Caco-2 (cell line): ENCODE data around the gene JTB. TPM values are rescaled to one million over a fixed set of nuclear protein-coding genes. Genes with fewer than 3 reads are reported as not detected.
A peak's percentile ranks its signal among the peaks of the same experiment; 100 is the strongest.

Experiments used
- BruUV-seq: library from RNA; stranded (reverse); fragments of 400-500 nt; replicated peaks from 2 replicates; lab custom pipeline; 2021; lab: Mats Ljungman, UMichigan
- CTCF ChIA-PET: fragments of 300-600 bp; sonication (Branson Sonifier 250); formaldehyde crosslinking; loops from one replicate; lab custom pipeline; 2022; ENCODE audit warnings: antibody characterized with exemption; lab: Charles Lee
- POLR2A ChIA-PET: fragments of 300-600 bp; sonication (Branson Sonifier 250); formaldehyde crosslinking; loops from one replicate; lab custom pipeline; 2022; ENCODE audit warnings: antibody characterized with exemption; lab: Charles Lee
- DNase-seq, 2 experiments: peaks; one replicate each; pipeline versions ENCODE4 v3.0.0 to v3.0.0-alpha.2; 2020 to 2022
- H3K27me3 ChIP-seq: replicated peaks from 2 replicates; pipeline ENCODE4 v1.6.0; 2011; ENCODE audit warnings: low read length; ENCODE audit not compliant: control insufficient read depth, insufficient read depth
- H3K36me3 ChIP-seq: 2 replicates; pipeline ENCODE4 v1.5.1; 2011; ENCODE audit warnings: low read length; ENCODE audit not compliant: control insufficient read depth, insufficient read depth
- H3K4me1 ChIP-seq: fragments of 250-450 bp; sonication (Bioruptor Pico); 2 replicates; pipeline ENCODE4 v1.5.1; 2020; ENCODE audit warnings: mild to moderate bottlenecking
- H3K4me3 ChIP-seq: 2 replicates; pipeline ENCODE4 v1.5.1; 2011; ENCODE audit warnings: low read depth, mild to moderate bottlenecking, control low read depth, low read length
- H3K9me3 ChIP-seq: fragments of 250-450 bp; sonication (Bioruptor Pico); 2 replicates; pipeline ENCODE4 v1.5.1; 2020; ENCODE audit warnings: mild to moderate bottlenecking, moderate library complexity
- H3K27ac Mint-ChIP-seq: one replicate; pipeline ENCODE4 v1.8.0; 2022; ENCODE audit warnings: mixed read lengths; ENCODE audit not compliant: unreplicated experiment
- H3K27me3 Mint-ChIP-seq: one replicate; pipeline ENCODE4 v1.8.0; 2022; ENCODE audit warnings: mixed read lengths; ENCODE audit not compliant: insufficient read depth, unreplicated experiment
- H3K36me3 Mint-ChIP-seq: one replicate; pipeline ENCODE4 v1.8.0; 2022; ENCODE audit warnings: mild to moderate bottlenecking, mixed read lengths; ENCODE audit not compliant: insufficient read depth, unreplicated experiment
- H3K4me1 Mint-ChIP-seq: one replicate; pipeline ENCODE4 v1.8.0; 2022; ENCODE audit warnings: low read depth, mixed read lengths; ENCODE audit not compliant: unreplicated experiment
- H3K4me3 Mint-ChIP-seq: one replicate; pipeline ENCODE4 v1.8.0; 2022; ENCODE audit warnings: mild to moderate bottlenecking, moderate library complexity, mixed read lengths; ENCODE audit not compliant: unreplicated experiment
- H3K9me3 Mint-ChIP-seq: one replicate; pipeline ENCODE4 v1.8.0; 2022; ENCODE audit warnings: mixed read lengths; ENCODE audit not compliant: unreplicated experiment
- intact Hi-C: fragments of 100-400 bp; cut with micrococcal nuclease; formaldehyde crosslinking; loops from one replicate; pipeline ENCODE4 v1.10.0; 2022; ENCODE audit not compliant: unreplicated experiment
- total RNA-seq: library from RNA; stranded (reverse); gene quantifications from 2 replicates; pipeline ENCODE4 v1.2.3, GENCODE V29; 2022
- TF ChIP-seq, protein P1 (sequence below), 2 experiments: fragments of 200-600 bp in 1 of 2; IDR thresholded peaks; 1 replicate in 1 of 2; 2 replicates in 1 of 2; pipeline versions ENCODE4 v1.5.1 to v1.8.0; 2011 to 2022; ENCODE audit warnings: antibody characterized with exemption in 1 of 2, control low read depth in 1 of 2, inconsistent platforms in 1 of 2, low read depth in 1 of 2, low read length in 1 of 2, mild to moderate bottlenecking in 1 of 2, moderate library complexity in 1 of 2; ENCODE audit not compliant: insufficient read depth in 1 of 2, severe bottlenecking in 1 of 2, unreplicated experiment in 1 of 2

The JTB gene
- total RNA-seq, 1 experiment from 2014 or later = 123 TPM

DNA sequence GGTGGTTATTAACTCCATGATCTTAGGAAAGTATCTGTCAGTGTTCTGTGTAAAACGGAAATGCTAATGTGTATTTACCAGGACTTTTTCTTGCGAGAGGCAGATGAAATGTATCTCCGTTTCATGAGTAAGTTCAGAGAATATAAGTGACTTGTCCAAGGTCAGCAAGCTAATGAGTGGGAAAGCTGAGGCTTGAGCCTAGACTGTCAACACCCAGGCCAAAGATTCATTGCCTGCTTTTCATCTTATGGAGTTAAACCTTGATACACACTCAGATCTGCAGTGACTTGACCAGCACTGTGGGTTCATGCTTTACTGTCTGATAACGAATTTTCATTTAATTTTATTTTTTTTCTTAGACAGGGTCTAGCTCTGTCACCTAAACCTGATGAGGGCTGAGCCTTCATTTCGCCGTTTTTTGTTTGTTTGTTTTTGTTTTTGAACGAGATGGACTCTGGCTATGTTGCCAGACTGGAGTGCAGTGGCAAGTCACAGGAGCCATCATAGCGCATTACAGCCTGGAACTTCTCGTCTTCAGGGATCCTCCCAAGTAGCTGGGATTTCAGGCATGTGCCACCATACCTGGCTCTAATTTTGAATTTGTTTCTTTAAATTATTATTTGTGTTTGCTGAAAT, 918 bp upstream of the JTB start:
- TF ChIP-seq, protein P1, sequence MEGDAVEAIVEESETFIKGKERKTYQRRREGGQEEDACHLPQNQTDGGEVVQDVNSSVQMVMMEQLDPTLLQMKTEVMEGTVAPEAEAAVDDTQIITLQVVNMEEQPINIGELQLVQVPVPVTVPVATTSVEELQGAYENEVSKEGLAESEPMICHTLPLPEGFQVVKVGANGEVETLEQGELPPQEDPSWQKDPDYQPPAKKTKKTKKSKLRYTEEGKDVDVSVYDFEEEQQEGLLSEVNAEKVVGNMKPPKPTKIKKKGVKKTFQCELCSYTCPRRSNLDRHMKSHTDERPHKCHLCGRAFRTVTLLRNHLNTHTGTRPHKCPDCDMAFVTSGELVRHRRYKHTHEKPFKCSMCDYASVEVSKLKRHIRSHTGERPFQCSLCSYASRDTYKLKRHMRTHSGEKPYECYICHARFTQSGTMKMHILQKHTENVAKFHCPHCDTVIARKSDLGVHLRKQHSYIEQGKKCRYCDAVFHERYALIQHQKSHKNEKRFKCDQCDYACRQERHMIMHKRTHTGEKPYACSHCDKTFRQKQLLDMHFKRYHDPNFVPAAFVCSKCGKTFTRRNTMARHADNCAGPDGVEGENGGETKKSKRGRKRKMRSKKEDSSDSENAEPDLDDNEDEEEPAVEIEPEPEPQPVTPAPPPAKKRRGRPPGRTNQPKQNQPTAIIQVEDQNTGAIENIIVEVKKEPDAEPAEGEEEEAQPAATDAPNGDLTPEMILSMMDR (IDR thresholded peaks at IDR 0.05; ENCODE audit: insufficient read depth in 1 of 2, low read depth in 1 of 2, low read length in 1 of 2, severe bottlenecking in 1 of 2, unreplicated experiment in 1 of 2) = no peak
- peak overlapping the region; percentile 95 for H3K4me3 Mint-ChIP-seq
- no peaks in the 10 kb centered on the region for H3K27me3 Mint-ChIP-seq
- Histone ChIP-seq H3K27me3 (no peaks in the 10 kb centered on the region), H3K9me3 (no peaks in the 10 kb centered on the region), H3K4me3 (peak overlapping the region; percentile 84), H3K36me3 (no peaks in the 10 kb centered on the region; the same call in 1 of the 2 replicates), H3K4me1 (peaks cover 8% of the 10 kb centered on the region)
- no TSS peak for BruUV-seq
- ChIA-PET POLR2A (interaction anchor here (0.6 to 4.0 kb wide), 7 partner anchors 8 to 345 kb away, joined by 3 to 105 read pairs (median 7); partner anchors contain the start of genes CHTOP, CREB3L4, CRTC2 and RAB13), CTCF (interaction anchor here (0.8 to 2.5 kb wide), 6 partner anchors 9 to 402 kb away, joined by 3 to 13 read pairs (median 4); partner anchors contain the start of genes CREB3L4, GATAD2B and RPS27)
- H3K27ac Mint-ChIP-seq = peak overlapping the region; percentile 92
- peaks cover 6% of the 10 kb centered on the region for H3K4me1 Mint-ChIP-seq
- intact Hi-C loops = no loop called here
- peaks cover 40% of the 10 kb centered on the region for H3K36me3 Mint-ChIP-seq
- DNase-seq = no peak
- H3K9me3 Mint-ChIP-seq = no peaks in the 10 kb centered on the region

DNA sequence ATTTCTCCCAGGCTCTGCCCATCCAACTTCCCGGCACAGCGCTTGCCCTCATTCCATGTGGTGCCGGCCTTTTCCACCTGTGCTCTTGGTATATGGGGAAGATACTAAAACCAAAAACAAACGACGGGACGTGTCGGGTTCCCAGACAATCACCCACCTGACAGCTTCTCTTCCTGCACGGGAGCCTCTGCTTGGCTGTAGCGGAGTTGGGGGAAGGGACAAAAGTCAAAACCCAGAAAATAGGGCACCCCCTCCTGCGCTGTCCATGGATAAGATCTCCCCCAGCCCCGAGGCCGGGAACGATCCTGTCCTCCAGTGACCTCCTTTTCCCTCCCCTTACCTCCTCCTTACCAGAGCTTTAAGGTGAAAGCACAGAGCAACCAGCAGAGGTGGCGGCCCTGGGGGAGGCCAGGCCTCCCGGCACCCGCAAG, 640 bp downstream of the JTB start:
- CTCF ChIA-PET = interaction anchor here (0.6 to 2.5 kb wide), 7 partner anchors 9 to 54 kb away, joined by 4 to 13 read pairs (median 5); partner anchors contain the start of genes CREB3L4, CRTC2, GATAD2B and RAB13
- peaks cover 8% of the 10 kb centered on the region for H3K4me1 ChIP-seq
- no peaks in the 10 kb centered on the region for H3K27me3 ChIP-seq
- no peak for DNase-seq
- H3K27ac Mint-ChIP-seq = peak overlapping the region; percentile 92
- H3K36me3 Mint-ChIP-seq = peaks cover 49% of the 10 kb centered on the region
- peak overlapping the region; percentile 95 for H3K4me3 Mint-ChIP-seq
- H3K9me3 ChIP-seq = no peaks in the 10 kb centered on the region
- H3K4me1 Mint-ChIP-seq = peaks cover 6% of the 10 kb centered on the region
- no peaks in the 10 kb centered on the region for H3K9me3 Mint-ChIP-seq
- no TSS peak for BruUV-seq
- TF ChIP-seq, protein P1 (IDR thresholded peaks at IDR 0.05; ENCODE audit: insufficient read depth in 1 of 2, low read depth in 1 of 2, low read length in 1 of 2, severe bottlenecking in 1 of 2, unreplicated experiment in 1 of 2) = no peak
- intact Hi-C loops = loop anchor here (1.0 kb wide), 2 partner anchors 9 to 10 kb away; partner anchors contain the start of genes CREB3L4 and RAB13
- H3K4me3 ChIP-seq = peak overlapping the region; percentile 84
- no peaks in the 10 kb centered on the region for H3K27me3 Mint-ChIP-seq
- H3K36me3 ChIP-seq = no peaks in the 10 kb centered on the region; the same call in 1 of the 2 replicates
- POLR2A ChIA-PET = interaction anchor here (0.9 to 4.0 kb wide), 8 partner anchors 10 to 249 kb away, joined by 4 to 105 read pairs (median 7); partner anchors contain the start of genes CREB3L4, CRTC2, INTS3 and RAB13

- H3K4me1 Mint-ChIP-seq = peaks cover 6% of the 10 kb centered on the region
- H3K9me3 ChIP-seq = no peaks in the 10 kb centered on the region
- TF ChIP-seq, protein P1 (IDR thresholded peaks at IDR 0.05; ENCODE audit: insufficient read depth in 1 of 2, low read depth in 1 of 2, low read length in 1 of 2, severe bottlenecking in 1 of 2, unreplicated experiment in 1 of 2) = no peak
- no peaks in the 10 kb centered on the region for H3K27me3 Mint-ChIP-seq
- intact Hi-C loops = no loop called here
- H3K36me3 ChIP-seq = no peaks in the 10 kb centered on the region
- peaks cover 8% of the 10 kb centered on the region for H3K4me1 ChIP-seq
- no TSS peak for BruUV-seq
- POLR2A ChIA-PET = no interaction called here
- CTCF ChIA-PET = no interaction called here
- H3K9me3 Mint-ChIP-seq = no peaks in the 10 kb centered on the region
- no peak for DNase-seq
- no peaks in the 10 kb centered on the region for H3K27me3 ChIP-seq
- no peak overlapping the region for H3K4me3 Mint-ChIP-seq
- H3K36me3 Mint-ChIP-seq = peaks cover 42% of the 10 kb centered on the region
- H3K27ac Mint-ChIP-seq = peak overlapping the region; percentile 42
- no peak overlapping the region for H3K4me3 ChIP-seq
Observed at GRCh38 chr1:153973525-153973924, 3.9 kb downstream of the JTB start.
